Erythroblast (primary cell): ENCODE measurements around the gene SLC22A23.

Experiments
- GATA1 ChIP-seq: IDR thresholded peaks from 2 replicates; pipeline ENCODE4 v1.6.1; 2011; ENCODE audit warnings: low read depth, mild to moderate bottlenecking, control low read depth, low read length, moderate library complexity
- POLR2A ChIP-seq: IDR thresholded peaks from 2 replicates; pipeline ENCODE4 v1.6.1; 2011; ENCODE audit warnings: mild to moderate bottlenecking, low read length

GRCh38 chr6:3336066-3336786 lies 120.6 kb downstream of the SLC22A23 start:
- TF ChIP-seq POLR2A, result no peak
- no peak for TF ChIP-seq GATA1
